T-cell (primary cell): Measurements from ENCODE around the gene EPHA2. TPM values are rescaled to one million over a fixed set of nuclear protein-coding genes. Genes with fewer than 3 reads are reported as not detected.

Experiments
- ATAC-seq, 4 experiments: fragments of 200-7000 bp in 3 of 4; fragments of 150-1000 bp in 1 of 4; cut with Tn5 transposase; replicated peaks in 1 of 4; 1 replicate in 3 of 4; 2 replicates in 1 of 4; pipeline ENCODE4 v1.10.0; 2021; ENCODE audit warnings: moderate library complexity in 3 of 4, mild to moderate bottlenecking in 2 of 4, moderate number of reproducible peaks in 1 of 4
- CTCF ChIA-PET, 2 donors: fragments of 300-600 bp; sonication (Branson Sonifier 250); formaldehyde crosslinking; loops; one replicate each; lab custom pipeline; 2022; ENCODE audit warnings: antibody characterized with exemption in 2 of 2; lab: Charles Lee
- POLR2A ChIA-PET, 2 donors: fragments of 300-600 bp; sonication (Branson Sonifier 250); formaldehyde crosslinking; loops; one replicate each; lab custom pipeline; 2022; ENCODE audit warnings: antibody characterized with exemption in 2 of 2; lab: Charles Lee
- DNase-seq, 35 experiments: peaks; one replicate each; pipeline versions ENCODE4 v3.0.0 to v3.0.0-alpha.2; 2013 to 2023
- H3K27ac ChIP-seq: one replicate; pipeline ENCODE4 v1.5.1; 2013; ENCODE audit warnings: low read length
- H3K27me3 ChIP-seq, 2 experiments: replicated peaks in 1 of 2; 1 replicate in 1 of 2; 2 replicates in 1 of 2; pipeline versions ENCODE4 v1.6.1 to v1.7.0; 2013; ENCODE audit warnings: low read length in 1 of 2, mixed read lengths in 1 of 2; ENCODE audit not compliant: control insufficient read depth in 2 of 2, insufficient read depth in 2 of 2; ENCODE audit errors: extremely low read depth in 1 of 2
- H3K36me3 ChIP-seq, 2 donors: 1 replicate in 1 of 2; 2 replicates in 1 of 2; pipeline versions ENCODE4 v1.6.1 to v1.7.0; 2013; ENCODE audit warnings: low read length in 1 of 2; ENCODE audit not compliant: control insufficient read depth in 2 of 2, insufficient read depth in 1 of 2; ENCODE audit errors: extremely low read depth in 1 of 2
- H3K4me1 ChIP-seq, 2 experiments: 1 replicate in 1 of 2; 2 replicates in 1 of 2; pipeline versions ENCODE4 v1.6.1 to v1.7.0; 2013; ENCODE audit warnings: low read length in 2 of 2, mixed read lengths in 1 of 2; ENCODE audit not compliant: insufficient read depth in 2 of 2, control insufficient read depth in 1 of 2; ENCODE audit errors: extremely low read depth in 1 of 2
- H3K4me3 ChIP-seq, 2 donors: 1 replicate in 1 of 2; 2 replicates in 1 of 2; pipeline versions ENCODE4 v1.5.1 to v1.7.0; 2013; ENCODE audit warnings: mild to moderate bottlenecking in 2 of 2, low read length in 1 of 2, moderate library complexity in 1 of 2; ENCODE audit not compliant: control insufficient read depth in 1 of 2; ENCODE audit errors: extremely low read depth in 1 of 2
- H3K9me3 ChIP-seq: 2 replicates; pipeline ENCODE4 v1.7.0; 2013
- H3K27ac Mint-ChIP-seq, 2 donors: one replicate each; pipeline ENCODE4 v1.8.0; 2020 to 2021; ENCODE audit warnings: mild to moderate bottlenecking in 2 of 2, mixed read lengths in 2 of 2
- H3K27me3 Mint-ChIP-seq, 2 donors: one replicate each; pipeline ENCODE4 v1.8.0; 2021 to 2022; ENCODE audit warnings: mixed read lengths in 2 of 2
- H3K36me3 Mint-ChIP-seq: one replicate; pipeline ENCODE4 v1.8.0; 2021; ENCODE audit warnings: mixed read lengths
- H3K4me1 Mint-ChIP-seq, 3 donors: one replicate each; pipeline ENCODE4 v1.8.0; 2020 to 2022; ENCODE audit warnings: mixed read lengths in 3 of 3, mild to moderate bottlenecking in 1 of 3
- H3K4me3 Mint-ChIP-seq, 3 donors: one replicate each; pipeline ENCODE4 v1.8.0; 2020 to 2022; ENCODE audit warnings: mild to moderate bottlenecking in 3 of 3, mixed read lengths in 3 of 3, moderate library complexity in 3 of 3
- H3K9me3 Mint-ChIP-seq, 3 donors: one replicate each; pipeline ENCODE4 v1.8.0; 2020 to 2022; ENCODE audit warnings: mixed read lengths in 3 of 3
- WGBS: methylation state at CpG from one replicate; pipeline ENCODE4 v1.1.5; 2013; ENCODE audit warnings: missing lambda C conversion rate; ENCODE audit not compliant: insufficient coverage; 5-methylcytosine and 5-hydroxymethylcytosine counted together
- total RNA-seq, 35 experiments: library from RNA in 6 of 35; stranded (reverse) in 6 of 35; fragments of 120-200 nt in 1 of 35; gene quantifications; one replicate each; pipeline versions ENCODE4 v1.2.1 to v1.2.4 and lab custom pipeline; 2013 to 2026

Gene EPHA2
- total RNA-seq, 5 donors from 2014 or later (not counting 1 experiment from before 2014, with no cell fraction given), result 0.19 to 0.66 (median 0.41) TPM; not detected in 1

DNA sequence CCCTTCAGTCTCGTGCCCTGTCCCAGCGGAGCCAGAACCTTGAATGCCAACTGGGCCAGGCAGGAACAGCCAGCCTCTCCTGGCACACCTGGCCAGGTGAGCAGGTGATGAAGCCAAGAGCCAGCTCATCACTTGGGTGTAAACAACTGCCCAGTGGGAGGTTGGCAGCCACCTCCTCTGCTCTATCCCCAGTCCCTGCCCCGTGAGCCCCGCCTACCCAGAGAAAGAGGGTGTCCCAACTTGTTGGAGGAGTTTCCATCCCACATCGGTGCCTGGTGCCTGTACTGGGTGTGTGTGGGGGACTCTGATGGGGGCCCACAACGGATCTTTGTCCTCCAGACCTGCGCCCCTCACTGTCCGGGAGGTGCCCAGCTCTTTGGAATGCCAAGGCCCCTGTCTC is 64.6 kb downstream of the EPHA2 start:
- no peak overlapping the region for H3K27ac ChIP-seq
- ATAC-seq (no peak), DNase-seq (no peak)
- POLR2A ChIA-PET, result no interaction called here
- no peak overlapping the region for H3K4me3 Mint-ChIP-seq
- H3K4me3 ChIP-seq, result no peak overlapping the region
- no peaks in the 10 kb centered on the region for H3K36me3 Mint-ChIP-seq
- no peaks in the 10 kb centered on the region for H3K4me1 Mint-ChIP-seq
- no peaks in the 10 kb centered on the region for H3K4me1 ChIP-seq
- H3K9me3 Mint-ChIP-seq, result no peaks in the 10 kb centered on the region
- peaks cover 0 to 29% of the 10 kb centered on the region in 2 experiments for H3K27me3 ChIP-seq
- WGBS, result 93% methylated on average over 3 of the region's 8 CpGs
- CTCF ChIA-PET, result no interaction called here
- no peaks in the 10 kb centered on the region for H3K9me3 ChIP-seq
- no peaks in the 10 kb centered on the region for H3K36me3 ChIP-seq
- peaks cover 0 to 3% of the 10 kb centered on the region in 2 donors for H3K27me3 Mint-ChIP-seq
- H3K27ac Mint-ChIP-seq, result no peak overlapping the region

DNA sequence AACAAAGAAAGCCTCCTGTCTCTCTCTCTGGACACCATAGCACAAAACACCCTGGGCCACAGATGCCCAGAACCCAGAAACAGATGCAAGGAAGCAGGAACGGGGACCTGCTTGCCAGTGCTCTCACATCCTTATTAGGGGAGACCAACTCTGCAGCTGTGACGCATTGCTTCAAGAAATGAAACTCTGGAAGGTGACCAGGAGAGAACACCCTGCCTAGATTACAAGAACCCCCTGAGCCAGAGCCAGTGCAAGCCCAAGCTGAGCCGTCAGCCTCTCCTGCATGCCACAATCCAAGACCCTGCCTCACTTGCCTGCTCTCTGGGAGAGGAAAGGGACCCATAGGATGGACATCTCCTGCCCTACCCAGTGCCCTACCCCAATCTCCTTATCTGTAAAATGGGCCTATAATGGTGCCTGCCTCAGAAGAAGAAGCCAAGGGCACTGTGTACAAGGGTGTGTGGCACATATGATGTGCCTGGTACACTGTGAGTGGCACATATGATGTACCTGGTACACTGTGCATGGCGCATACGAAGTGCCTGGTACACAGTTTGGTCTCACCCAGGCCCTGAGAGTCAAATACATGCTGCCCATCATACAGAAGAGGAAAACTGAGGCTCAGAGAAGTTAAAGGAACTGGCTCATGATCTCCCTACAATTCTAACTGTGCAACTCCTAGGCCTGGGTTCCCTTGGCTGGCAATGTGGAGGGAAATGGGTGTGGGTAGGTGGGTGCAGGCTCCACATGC is 65.6 kb downstream of the EPHA2 start:
- no peaks in the 10 kb centered on the region for H3K4me1 ChIP-seq
- H3K4me3 ChIP-seq, result no peak overlapping the region
- no peaks in the 10 kb centered on the region for H3K4me1 Mint-ChIP-seq
- no peak overlapping the region for H3K27ac ChIP-seq
- no peaks in the 10 kb centered on the region for H3K27me3 Mint-ChIP-seq
- ChIA-PET POLR2A (no interaction called here), CTCF (no interaction called here)
- DNase-seq (no peak), ATAC-seq (no peak)
- no peaks in the 10 kb centered on the region for H3K9me3 Mint-ChIP-seq
- no peak overlapping the region for H3K4me3 Mint-ChIP-seq
- H3K27ac Mint-ChIP-seq, result no peak overlapping the region
- H3K9me3 ChIP-seq, result no peaks in the 10 kb centered on the region
- H3K27me3 ChIP-seq, result peaks cover 0 to 21% of the 10 kb centered on the region in 2 experiments
- H3K36me3 ChIP-seq, result no peaks in the 10 kb centered on the region
- 82% methylated on average over 2 of the region's 5 CpGs for WGBS
- H3K36me3 Mint-ChIP-seq, result no peaks in the 10 kb centered on the region

DNA sequence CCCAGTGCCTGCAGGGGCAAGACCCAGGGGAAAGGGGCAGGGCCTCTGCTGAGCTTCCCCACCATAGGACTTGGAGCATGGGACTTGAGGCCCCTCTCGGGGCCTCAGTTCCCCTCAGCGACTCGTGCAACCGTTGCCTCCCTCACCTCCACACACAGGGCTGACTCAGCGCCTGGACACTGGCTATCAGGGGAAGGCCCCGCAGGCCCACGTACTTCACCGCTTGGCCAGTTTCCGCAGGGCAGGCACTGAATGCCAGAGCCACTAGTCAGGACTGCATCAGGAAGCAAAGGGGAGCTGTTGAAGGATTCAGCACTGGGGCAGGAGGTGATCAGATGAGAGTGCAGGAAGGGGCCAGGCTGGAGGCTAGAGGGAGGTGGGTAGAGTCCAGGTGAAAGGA is 66.9 kb downstream of the EPHA2 start:
- Histone ChIP-seq H3K4me1 (no peaks in the 10 kb centered on the region), H3K36me3 (no peaks in the 10 kb centered on the region), H3K27me3 (peaks cover 0 to 20% of the 10 kb centered on the region in 2 experiments), H3K9me3 (no peaks in the 10 kb centered on the region), H3K27ac (no peak overlapping the region), H3K4me3 (no peak overlapping the region)
- ATAC-seq, result no peak
- Mint-ChIP-seq H3K27ac (no peak overlapping the region), H3K4me3 (no peak overlapping the region), H3K36me3 (no peaks in the 10 kb centered on the region), H3K4me1 (no peaks in the 10 kb centered on the region), H3K9me3 (no peaks in the 10 kb centered on the region), H3K27me3 (no peaks in the 10 kb centered on the region)
- 93% methylated on average over 6 of the region's 9 CpGs for WGBS
- ChIA-PET POLR2A (no interaction called here), CTCF (no interaction called here)
- DNase-seq, result no peak

DNA sequence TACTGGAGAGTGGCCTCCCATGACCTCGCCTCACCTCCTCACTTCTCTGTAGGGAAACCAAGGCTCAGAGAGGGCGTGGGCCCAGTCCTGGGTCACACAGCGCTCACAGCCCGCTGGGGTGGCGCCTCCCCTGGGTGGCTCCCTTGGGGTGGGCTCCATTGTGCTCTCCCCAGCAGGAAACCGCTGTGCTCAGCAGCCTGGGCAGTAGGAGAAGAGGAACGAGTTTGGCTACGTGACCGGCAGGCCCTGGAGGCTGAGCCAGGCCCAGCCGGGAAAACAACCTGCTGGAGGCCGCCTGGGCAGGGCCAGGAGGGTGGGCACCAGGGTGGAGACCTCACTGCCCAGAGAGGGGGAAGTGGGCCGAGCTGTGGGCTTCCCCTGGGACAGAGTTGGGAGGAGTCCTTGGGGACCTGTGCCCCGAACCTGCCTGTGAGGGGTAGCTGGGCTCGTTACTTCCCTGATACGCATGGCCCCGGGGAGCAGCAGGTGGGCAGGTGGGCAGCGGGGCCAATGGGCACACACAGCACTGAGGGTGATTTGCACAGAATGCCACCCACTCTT is 67.4 kb downstream of the EPHA2 start:
- no peak overlapping the region for H3K27ac Mint-ChIP-seq
- POLR2A ChIA-PET, result no interaction called here
- H3K27ac ChIP-seq, result no peak overlapping the region
- H3K4me1 ChIP-seq, result no peaks in the 10 kb centered on the region
- no peaks in the 10 kb centered on the region for H3K27me3 Mint-ChIP-seq
- H3K4me1 Mint-ChIP-seq, result no peaks in the 10 kb centered on the region
- H3K36me3 Mint-ChIP-seq, result no peaks in the 10 kb centered on the region
- DNase-seq, result no peak
- no peak overlapping the region for H3K4me3 Mint-ChIP-seq
- no peaks in the 10 kb centered on the region for H3K36me3 ChIP-seq
- H3K9me3 Mint-ChIP-seq, result no peaks in the 10 kb centered on the region
- H3K9me3 ChIP-seq, result no peaks in the 10 kb centered on the region
- H3K4me3 ChIP-seq, result no peak overlapping the region
- 80% methylated on average over 10 of the region's 17 CpGs for WGBS
- H3K27me3 ChIP-seq, result peaks cover 0 to 20% of the 10 kb centered on the region in 2 experiments
- CTCF ChIA-PET, result no interaction called here
- no peak for ATAC-seq

DNA sequence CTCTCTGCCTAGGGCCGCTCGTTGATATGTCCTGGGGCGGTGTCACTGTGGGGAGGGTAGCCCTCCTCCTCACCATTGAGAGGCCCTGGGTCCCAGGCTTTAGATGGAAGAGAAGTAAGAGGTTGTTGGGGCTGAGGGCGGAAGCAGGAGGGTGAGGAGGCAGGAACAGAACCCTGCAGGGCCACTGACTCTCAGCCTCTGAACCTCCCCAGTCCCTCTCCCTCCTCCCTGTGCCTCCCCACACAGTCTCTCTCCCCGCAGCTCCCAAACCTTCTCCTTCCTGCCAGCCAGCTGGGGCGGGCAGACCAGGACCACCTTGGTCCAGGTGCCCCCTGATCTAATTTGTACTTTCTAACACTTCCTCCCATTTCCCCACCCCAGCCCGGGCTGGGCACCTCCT is 68.1 kb downstream of the EPHA2 start:
- Histone ChIP-seq H3K9me3 (no peaks in the 10 kb centered on the region), H3K27ac (no peak overlapping the region), H3K27me3 (peaks cover 0 to 25% of the 10 kb centered on the region in 2 experiments), H3K4me1 (no peaks in the 10 kb centered on the region), H3K4me3 (no peak overlapping the region), H3K36me3 (no peaks in the 10 kb centered on the region)
- ChIA-PET POLR2A (no interaction called here), CTCF (no interaction called here)
- no peak for DNase-seq
- Mint-ChIP-seq H3K36me3 (no peaks in the 10 kb centered on the region), H3K4me3 (no peak overlapping the region), H3K9me3 (no peaks in the 10 kb centered on the region), H3K27me3 (peaks cover 0 to 1% of the 10 kb centered on the region in 2 donors), H3K4me1 (no peaks in the 10 kb centered on the region), H3K27ac (no peak overlapping the region)
- WGBS, result 88% methylated on average over 3 of the region's 7 CpGs
- no peak for ATAC-seq

DNA sequence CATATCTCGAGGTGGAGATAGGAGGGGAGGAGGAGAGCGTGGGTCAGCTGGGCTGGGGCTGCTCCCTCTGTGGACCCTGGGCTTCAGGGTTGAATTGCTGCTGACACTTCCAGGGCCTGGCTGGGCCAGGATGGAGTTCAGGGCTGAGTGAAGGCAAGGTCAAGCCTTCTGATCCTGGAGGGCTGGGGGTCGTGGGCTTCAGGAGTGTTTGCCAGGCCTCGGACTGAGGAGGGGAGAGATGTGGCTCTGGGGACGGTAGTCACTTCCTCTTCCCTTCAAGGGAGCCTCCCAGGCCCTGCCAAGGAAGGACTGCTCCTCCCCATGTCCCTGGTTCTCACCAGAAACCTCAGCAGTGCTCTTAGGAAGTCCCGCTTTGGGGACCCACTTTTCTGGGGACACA is 70.3 kb downstream of the EPHA2 start:
- no peak for ATAC-seq
- H3K27me3 Mint-ChIP-seq, result peaks cover 0 to 1% of the 10 kb centered on the region in 2 donors
- H3K9me3 Mint-ChIP-seq, result no peaks in the 10 kb centered on the region
- 83% methylated on average over 2 of the region's 6 CpGs for WGBS
- no peak for DNase-seq
- ChIA-PET POLR2A (no interaction called here), CTCF (no interaction called here)
- H3K4me3 Mint-ChIP-seq, result no peak overlapping the region
- Histone ChIP-seq H3K9me3 (no peaks in the 10 kb centered on the region), H3K36me3 (no peaks in the 10 kb centered on the region), H3K4me1 (peaks cover 0 to 3% of the 10 kb centered on the region in 2 experiments), H3K27ac (no peak overlapping the region), H3K27me3 (peaks cover 0 to 24% of the 10 kb centered on the region in 2 experiments), H3K4me3 (no peak overlapping the region)
- H3K4me1 Mint-ChIP-seq, result no peaks in the 10 kb centered on the region
- H3K27ac Mint-ChIP-seq, result no peak overlapping the region
- H3K36me3 Mint-ChIP-seq, result no peaks in the 10 kb centered on the region
